HG03108 (cell line): ENCODE data around the gene TCL1B.
"Not testable (repeated sequence)": the region's sequence is repeated elsewhere in the genome, so short reads cannot be mapped to it uniquely, and the experiment has no call there.

Experiments
- ATAC-seq: cut with Tn5 transposase; IDR thresholded peaks from one replicate; pipeline ENCODE4 v1.9.1; 2021; ENCODE audit warnings: moderate library complexity; ENCODE audit not compliant: unreplicated experiment

Gene TCL1B, protein sequence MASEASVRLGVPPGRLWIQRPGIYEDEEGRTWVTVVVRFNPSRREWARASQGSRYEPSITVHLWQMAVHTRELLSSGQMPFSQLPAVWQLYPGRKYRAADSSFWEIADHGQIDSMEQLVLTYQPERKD

DNA sequence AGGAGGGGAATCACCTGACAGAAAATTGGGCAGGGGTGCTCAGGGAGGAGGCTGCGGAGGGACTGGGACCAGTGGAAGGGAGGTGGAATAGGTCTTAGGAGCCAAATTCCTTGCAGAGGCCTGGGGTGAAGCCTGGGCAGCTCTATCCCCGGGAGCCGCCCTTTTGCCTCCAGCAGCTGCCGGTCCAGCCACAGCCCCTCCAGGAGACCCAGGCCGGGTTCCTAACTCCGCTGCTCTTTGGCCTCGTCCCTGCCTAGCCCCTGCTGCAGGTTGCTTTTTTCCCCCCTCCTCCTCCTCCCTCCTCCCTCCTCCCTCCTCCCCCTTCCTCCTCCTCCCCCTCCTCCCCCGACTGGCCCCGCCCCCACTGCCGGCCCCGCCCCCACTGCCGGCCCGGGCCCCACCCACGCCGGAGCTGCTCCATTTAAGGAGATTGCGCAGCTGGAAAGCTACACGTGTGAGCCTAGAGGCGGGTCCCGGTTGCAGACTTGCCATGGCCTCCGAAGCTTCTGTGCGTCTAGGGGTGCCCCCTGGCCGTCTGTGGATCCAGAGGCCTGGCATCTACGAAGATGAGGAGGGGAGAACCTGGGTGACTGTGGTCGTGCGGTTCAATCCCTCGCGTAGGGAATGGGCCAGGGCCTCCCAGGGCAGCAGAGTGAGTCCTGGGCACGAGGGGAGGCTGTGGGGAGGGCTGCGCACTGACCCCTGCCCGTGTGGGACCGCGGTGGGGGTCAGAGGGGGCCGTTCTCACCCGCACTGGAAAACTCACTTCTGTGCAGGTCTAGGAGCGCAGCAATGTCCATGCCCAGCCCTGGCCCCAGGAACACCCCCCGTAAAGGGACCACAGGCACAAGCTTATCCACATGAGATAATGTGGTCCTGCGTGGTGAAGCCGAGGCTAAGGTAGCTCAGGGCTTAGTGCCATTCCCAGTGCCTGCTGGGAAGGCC, at the start of gene TCL1B:
TSS of gene TCL1B (plus strand) at position 449 of the 945 bp plus-strand sequence. CDS start at position 491, 42 bp downstream.
- ATAC-seq, result no peak

DNA sequence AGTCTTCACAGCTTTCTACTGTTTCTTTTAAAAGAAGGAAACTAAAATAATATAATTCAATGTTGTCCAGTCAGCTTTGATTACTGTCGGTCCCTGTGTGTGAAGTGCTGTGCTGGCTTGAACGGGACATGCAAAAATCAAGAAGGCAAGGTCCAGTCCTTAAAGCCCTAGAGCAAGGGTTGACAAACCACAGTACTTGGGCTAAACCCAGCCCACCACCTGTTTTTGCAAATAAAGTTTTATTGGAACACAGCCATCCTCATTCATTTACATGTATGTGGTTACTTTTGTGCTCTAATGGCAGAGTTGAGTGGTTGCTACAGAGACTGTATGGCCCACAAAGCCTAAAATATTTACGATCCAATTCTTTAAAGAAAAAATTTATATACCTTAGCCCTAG, 41.2 kb upstream of the TCL1B start:
- no peak for ATAC-seq

DNA sequence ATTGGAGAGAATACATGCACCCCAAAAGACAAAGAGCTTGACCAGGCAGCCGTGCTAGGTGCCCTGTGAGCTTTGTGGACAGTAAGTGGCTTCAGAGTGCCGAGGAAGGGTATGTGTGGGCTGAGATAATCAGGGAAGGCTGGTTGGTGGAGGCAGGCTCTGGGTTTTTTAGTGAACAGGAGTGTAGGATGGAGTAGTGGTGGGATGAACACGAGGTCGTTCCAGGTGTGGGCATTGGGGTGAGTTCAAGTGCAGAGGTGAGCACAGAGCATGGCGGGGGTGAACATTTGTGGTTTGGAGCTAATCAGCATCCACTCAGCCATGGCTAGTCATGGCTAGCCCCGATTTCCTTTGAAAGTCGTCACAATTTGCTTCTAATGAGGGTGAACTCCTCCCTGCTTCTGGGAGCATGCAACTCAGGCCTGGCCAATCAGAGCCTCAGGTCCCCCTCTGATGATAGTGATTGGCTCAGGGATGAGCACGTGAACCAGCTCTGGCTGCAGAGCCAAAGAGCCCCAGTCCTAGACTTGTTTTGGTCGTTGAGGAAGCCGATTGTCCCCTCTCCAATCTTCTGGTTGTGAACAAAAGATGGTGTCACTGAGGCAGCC, 40.7 kb upstream of the TCL1B start:
- no peak for ATAC-seq

DNA sequence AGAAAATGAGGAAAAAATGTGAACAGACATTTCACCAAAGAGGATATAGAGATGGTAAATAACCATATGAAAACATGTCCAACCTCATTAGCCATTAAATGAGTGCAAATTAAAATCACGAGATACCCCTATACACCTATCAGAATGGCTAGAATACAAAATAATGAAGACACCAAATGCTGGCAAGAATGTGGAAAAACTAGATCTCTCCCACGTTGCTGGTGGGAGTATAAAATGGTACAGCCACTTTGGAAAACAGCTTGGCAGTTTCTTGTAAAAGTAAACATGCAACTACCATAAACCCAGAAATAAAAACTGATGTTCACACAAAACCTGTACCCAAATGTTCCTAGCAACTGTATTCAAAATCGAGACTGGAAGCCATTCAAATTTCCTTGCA, 38.3 kb upstream of the TCL1B start:
- no peak for ATAC-seq

DNA sequence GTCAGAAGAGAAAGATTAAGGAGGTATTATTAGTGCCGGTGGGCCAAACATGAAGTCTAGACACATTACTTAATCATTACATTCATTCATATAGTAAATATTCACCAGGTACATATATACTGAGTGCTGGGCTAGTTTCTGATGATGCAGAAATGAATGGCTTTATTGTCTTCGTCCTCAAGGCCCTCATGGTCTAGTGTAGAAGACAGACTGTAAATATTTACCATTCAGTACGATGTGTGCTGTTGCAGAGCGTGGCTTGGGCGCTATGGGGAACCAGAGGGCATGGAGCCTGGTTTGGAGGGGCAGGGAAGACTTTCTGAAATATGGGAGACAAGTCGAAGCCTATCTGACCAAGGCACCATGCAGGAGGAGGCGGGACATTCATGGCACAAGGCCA, 37.0 kb upstream of the TCL1B start:
- ATAC-seq, result no peak

DNA sequence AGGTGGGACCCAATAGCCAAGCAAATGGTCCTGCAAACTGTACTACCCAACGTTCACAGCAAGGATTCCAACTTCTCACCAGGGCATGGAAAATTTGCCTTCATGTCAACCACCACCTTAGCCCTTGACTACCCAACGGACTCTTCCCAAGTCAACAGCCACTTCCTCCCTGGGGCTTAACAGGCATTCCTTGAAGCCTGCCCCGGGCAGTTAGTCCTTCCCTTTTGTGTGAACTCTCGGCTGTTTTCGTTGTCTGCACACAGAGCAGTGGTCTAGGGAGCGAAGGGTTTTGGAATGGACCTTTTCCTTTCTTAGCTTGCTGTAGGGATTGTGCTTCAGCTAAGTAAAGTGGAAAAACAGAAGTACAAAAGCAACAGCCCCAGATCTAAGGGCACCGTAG, 35.2 kb upstream of the TCL1B start:
- no peak for ATAC-seq

DNA sequence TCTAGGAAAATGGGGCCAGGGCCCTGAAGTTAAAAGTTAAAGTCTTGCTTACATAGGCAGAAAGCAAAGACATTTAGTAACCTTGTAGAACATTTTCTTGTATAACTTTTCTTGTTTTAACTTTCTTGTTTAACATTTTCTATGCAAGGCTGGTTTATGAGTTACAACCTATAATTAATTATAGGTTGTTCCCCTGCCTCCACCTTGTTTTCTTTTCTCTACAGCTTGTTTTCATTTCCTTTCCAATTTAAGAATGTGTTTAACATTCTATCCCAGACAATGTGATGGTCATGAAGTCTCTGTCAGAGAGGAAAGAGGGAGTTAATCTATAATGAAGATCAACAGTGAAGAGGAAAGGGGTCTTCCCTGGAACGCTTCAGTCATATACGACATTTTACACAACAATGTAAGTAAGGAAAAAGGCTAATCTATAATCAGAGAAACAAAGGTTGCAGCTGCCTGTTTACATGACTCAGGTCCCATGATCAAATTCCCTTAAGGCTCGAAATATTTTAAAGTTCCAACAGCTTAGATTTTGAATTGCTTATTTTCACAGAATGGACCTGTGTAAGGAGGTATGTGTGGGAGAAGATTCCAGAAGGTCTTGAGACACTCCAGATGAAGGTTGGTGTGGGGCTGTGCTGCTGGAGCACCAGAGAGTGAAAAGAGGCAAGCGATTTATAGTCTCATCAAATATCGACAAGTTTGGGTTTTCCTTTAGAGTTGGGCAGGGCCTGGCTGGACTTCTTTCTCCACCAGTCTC, 34.2 kb upstream of the TCL1B start:
- ATAC-seq, result peak; percentile 37

DNA sequence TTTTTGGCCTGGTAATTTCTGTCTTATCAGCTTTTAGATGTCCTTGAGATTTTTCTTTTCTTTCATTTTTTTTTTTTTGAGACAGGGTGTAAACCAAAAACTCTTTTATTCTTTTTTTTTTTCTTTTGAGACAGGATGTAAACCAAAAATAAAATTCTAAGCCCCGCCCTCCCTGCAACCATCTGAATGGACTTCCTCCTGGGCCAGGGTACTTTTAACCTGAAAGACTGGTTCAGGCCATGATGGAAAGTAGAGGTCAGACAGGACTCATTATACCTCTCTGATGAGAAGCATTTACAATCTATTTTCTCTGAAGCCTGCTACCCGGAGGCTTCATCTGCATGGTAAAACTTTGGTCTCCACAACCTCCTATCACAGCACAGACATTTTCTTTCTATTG, 33.5 kb upstream of the TCL1B start:
- ATAC-seq, result peak; percentile 63

DNA sequence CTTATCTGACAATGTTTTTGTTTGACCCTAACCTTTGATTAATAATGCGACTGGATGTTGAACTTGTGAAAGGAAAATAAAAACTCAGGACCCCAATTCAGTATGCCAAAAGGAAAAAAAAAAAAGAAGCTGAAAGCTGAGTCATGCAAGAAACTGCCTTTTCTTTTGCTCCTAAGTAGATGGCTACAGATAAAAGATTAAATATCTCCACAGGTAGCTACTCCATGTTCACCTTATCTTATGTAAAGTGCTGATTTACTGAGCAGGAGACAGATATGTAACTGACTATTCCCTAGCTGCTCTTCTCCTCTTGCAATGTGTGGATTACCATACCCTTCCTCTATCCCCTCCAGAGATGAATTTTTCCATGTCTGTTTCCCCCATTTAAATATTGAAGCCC, 30.8 kb upstream of the TCL1B start:
- no peak for ATAC-seq

DNA sequence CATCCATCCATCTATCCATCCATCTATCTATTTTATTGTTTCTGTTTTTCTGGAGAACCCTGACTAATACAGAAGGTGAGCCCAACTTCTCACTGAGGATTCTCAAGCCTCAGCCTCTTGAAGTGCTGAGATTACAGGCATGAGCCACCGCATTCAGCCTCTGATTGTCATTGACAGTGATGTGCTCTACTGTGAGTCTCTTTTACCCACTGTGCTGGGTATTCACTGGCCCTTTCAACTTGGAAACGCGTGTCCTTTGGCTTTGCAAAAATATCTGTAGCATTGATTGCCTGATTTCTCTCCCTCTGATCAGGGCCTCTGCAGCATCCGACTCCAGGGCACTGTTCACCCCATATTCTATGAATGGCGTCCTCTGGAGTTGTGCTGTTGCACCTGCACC, 29.6 kb upstream of the TCL1B start:
- no peak for ATAC-seq

DNA sequence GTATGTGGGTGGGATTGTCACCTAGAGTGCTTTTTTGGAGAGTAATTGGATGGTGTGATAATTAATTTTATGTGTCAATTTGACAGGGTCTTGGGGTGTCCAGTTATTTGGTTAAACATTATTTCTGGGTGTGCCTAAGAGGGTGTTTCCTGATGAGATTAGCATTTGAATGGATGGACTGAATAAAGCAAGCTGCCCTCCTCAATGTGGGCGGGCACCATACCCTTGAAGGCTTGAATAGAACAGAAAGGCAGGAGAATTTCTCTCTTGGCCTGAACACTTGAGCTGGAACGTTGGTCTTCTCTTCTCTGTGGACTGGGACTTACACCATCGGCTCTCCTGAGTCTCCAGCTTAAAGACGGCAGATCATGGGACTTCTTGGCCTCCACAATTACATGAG, 28.8 kb upstream of the TCL1B start:
- no peak for ATAC-seq

DNA sequence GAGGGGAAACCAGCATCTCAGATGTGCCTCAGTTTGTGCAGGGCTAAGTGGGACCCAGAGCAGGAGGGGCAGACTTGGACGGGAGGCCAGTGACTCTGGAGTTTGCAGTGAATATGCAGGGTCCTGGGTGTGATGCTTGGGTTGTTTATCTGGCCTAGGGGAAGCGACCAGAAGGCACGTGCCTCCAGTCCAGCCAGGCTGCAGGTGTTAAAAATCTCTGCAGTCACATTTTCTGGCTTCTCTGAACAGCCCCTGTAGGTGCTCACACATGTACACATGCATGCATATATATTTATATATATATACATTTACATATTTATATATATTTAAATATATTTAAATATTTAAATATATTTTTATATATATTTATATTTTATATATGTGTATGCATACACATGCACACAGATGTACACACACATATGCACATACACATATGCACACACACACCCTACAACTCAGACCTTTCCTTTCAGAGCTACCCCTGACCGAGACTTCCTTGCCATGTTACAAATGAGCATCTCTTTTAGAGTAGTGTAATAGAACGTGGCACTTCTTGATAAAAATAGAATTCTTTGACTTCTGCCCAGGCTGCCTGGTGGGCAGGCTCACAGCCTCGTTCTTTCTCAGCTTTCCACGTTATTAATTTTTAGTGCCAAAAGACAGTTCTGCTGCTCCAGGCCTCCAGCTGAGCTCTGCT, 26.8 kb upstream of the TCL1B start:
- no peak for ATAC-seq

DNA sequence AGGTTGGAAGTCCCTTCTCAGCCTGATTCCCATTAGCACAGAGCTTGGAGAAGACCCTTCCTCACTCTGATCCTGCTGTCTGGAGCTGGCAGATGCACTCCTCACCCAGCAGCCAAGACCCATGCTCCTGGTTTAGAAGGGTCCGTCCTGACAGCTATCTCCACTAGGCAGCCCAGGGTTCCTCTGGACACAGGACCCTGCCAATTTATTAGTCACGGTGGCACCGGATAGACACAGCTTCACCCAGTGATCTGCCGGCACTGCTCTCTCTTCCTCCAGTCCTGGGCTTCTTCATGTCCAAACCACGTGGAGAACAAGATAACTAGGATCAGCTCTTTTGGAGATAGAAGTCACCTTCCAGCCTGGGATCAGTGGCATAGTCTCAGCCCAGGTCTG, 26.2 kb upstream of the TCL1B start:
- ATAC-seq, result no peak

DNA sequence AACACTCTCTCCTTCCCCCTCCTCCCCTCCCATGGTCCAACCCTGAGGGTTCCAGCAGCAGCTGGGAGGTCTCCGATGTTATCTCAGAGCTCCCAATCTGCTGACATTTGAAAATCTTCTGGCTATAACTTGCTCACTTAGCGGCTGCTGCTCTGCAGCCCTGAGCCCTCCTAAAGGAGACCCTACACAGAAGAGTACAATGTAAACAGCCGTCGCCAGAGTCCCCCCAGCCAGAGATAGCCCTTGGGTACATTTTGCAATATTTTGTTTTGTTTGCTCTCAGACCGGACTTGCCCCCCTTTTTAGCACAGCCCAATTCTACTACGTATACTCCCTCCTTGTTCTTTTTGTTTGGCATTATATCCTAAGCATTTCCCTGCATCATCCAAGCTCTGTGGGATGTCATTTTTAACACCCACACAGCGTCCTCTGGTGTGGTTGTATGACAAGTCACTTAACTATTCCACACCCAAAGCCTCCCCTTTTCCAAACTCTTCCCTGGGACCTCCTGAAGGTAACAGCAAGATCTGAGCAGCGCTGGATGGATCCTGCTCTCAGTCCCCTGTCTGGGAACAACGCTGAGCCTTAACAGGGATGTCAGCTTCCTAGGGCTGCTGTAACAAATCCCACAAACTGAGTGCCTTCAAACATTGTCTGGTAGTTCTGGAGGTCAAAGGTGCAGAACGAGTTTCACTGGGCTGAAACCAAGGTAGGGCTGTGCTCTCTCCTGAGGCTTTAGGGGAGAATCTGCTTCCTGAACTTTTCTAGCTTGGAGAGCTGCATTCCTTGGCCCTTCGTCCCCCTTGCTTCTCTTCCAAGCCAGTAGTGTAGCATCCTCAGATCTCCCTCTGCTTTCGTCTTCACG, 25.3 kb upstream of the TCL1B start:
- no peak for ATAC-seq

DNA sequence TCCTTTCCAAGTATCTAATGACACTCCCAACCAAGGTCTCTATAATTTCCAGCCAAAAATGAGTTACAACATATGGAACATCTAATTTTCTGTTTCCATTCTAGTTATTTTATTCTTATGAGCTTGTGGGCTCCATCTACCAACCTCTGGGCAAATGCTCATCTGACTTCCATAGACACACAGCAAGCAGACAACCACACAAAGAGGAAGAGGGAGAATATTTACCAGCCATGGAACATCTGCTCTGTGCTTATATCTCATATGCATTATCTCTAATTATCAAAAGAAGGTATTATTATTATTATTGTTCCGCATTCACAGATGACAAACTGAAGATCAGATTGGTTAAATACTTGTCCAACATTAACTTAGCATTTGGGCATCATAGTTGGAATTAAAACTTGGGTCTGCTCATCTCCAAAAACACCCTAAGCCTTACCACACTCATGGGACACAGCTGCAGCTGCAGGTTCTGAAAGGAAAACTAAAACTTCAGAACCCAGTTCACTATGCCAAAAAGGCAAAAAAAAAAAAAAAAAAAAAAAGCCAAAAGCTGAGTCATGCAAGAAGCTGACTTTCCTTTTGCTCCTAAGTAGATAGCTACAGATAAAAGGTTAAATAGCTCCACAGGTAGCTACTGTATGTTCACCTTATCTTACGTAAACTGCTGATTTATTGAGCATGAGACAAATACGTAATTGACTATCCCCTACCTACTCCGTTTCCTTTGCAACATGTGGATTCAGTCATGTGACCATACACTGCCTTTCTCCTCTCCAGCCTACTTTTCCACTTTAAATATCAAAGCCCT, 23.6 kb upstream of the TCL1B start:
- peak; percentile 23 for ATAC-seq

DNA sequence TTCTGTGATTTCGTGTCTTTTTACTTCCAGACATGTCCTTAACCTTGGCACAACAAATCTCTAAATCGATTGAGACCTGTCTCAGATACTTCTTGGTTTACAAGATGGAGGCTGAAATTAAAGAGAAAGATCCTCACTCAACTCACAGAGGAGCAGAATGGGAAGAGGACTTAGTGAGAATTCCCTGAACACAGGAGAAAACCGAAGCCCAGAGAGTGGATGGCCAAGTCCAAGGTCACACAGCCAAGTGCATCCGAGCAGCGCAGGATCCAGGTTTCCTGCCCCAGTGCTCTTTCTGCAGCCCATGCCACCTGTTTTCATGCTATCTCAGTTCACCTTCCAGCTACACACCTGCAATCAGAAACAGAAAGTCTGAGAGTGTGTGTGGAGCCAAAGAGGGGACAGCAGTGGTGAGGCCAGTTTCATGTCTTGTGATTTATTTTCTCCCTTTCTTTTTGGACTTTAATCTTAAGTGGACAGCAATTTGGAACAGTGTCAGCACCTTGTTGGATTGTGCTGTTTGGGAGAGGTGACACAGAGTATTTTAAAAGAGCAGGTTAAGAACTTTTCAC, 22.9 kb upstream of the TCL1B start:
- ATAC-seq, result peak; percentile 31

DNA sequence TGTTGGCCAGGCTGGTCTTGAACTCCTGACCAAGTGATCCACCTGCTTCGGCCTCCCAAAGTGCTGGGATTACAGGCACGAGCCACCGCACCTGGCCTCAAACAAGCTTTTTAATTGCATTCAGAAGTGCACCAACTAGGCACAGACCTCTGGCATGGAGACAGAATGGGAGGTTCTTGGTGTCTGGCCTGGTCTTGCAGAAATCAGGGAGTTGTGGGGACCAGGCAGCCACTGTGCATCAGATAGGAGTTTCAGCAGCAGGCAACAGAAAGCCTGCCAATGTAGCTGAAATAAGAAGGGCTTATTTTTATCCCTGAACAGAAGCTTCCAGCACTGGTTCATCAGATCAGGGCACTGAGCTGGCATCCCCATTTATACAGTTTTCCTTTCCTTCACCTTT, 22.2 kb upstream of the TCL1B start:
- ATAC-seq, result no peak

DNA sequence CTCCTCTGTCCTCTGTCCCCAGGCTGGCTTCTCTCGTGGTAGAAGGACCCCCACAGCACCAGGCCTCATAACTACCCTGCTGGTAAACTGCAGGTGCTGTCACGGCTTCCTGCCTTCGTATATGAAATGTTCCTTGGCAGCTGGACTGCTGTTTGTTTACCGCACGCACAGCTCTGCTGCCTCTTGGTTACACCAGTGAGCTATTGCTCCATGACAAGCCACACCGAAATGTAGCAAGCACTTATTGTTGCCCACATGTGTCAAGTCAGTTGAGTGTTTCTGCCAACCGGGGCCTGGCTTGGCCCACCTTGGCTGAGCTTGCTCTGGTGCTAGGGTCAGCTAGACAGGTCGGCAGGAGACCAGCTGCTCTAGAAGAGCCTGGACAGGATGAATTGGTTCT, 21.7 kb upstream of the TCL1B start:
- peak; percentile 22 for ATAC-seq

DNA sequence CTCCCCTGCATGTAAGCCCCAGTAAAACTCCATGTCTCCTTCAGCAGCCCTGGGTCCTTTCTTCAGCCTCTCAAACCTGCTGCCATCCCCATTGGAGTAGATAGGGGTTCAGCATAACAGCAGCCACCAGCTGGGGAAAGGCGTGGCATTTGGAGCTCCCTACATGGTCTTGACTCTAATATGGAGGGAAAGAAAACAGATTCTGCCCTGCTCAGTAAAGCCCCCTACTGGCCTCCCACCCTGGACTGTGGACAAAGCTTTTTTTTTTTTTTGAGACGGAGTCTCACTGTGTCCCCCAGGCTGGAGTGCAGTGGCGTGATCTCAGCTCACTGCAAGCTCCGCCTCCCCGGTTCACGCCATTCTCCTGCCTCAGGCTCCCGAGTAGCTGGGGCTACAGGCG, 20.7 kb upstream of the TCL1B start:
- ATAC-seq, result not testable (repeated sequence)
